PFSK-1 (cell line): ENCODE data around the gene RABL3.

Experiments used
- FOXP2 ChIP-seq: optimal IDR thresholded peaks from 2 replicates; pipeline ENCODE3; 2011; ENCODE audit warnings: borderline replicate concordance, control low read depth, inconsistent platforms; ENCODE audit not compliant: insufficient read depth; ENCODE audit errors: extremely low read length, extremely low read depth
- POLR2AphosphoS5 ChIP-seq: IDR thresholded peaks from 2 replicates; pipeline ENCODE4 v1.6.1; 2012; ENCODE audit warnings: low read depth, mild to moderate bottlenecking, control low read depth, low read length, moderate library complexity
- REST ChIP-seq, 2 experiments: IDR thresholded peaks; 2 replicates each; pipeline versions ENCODE4 v1.6.1 to v1.8.0; 2011 to 2012; ENCODE audit warnings: low read depth in 2 of 2, low read length in 2 of 2, control low read depth in 1 of 2, inconsistent platforms in 1 of 2, mild to moderate bottlenecking in 1 of 2, moderate library complexity in 1 of 2; ENCODE audit not compliant: insufficient read depth in 1 of 2
- SIN3A ChIP-seq: IDR thresholded peaks from 2 replicates; pipeline ENCODE4 v1.6.1; 2012; ENCODE audit warnings: mild to moderate bottlenecking, low read length, moderate library complexity, borderline replicate concordance; ENCODE audit not compliant: insufficient read depth
- TAF1 ChIP-seq: IDR thresholded peaks from 2 replicates; pipeline ENCODE4 v1.6.1; 2012; ENCODE audit warnings: low read length, control low read depth, borderline replicate concordance; ENCODE audit not compliant: insufficient read depth

The RABL3 gene

GRCh38 chr3:120741320-120741719 is 996 bp downstream of the RABL3 start:
- TF ChIP-seq TAF1 (no peak), SIN3A (no peak), FOXP2 (no peak), POLR2AphosphoS5 (no peak), REST (IDR thresholded peaks at IDR 0.05; ENCODE audit: insufficient read depth in 1 of 2, low read depth in 2 of 2, low read length in 2 of 2) (no peak)

GRCh38 chr3:120730576-120731542 is 11.5 kb downstream of the RABL3 start:
- TF ChIP-seq POLR2AphosphoS5 (no peak), TAF1 (no peak)

- TF ChIP-seq SIN3A: no peak
- TF ChIP-seq TAF1: no peak
- no peak for TF ChIP-seq FOXP2
- TF ChIP-seq REST (IDR thresholded peaks at IDR 0.05; ENCODE audit: insufficient read depth in 1 of 2, low read depth in 2 of 2, low read length in 2 of 2): no peak
- TF ChIP-seq POLR2AphosphoS5: no peak
Observed at GRCh38 chr3:120726791-120727190, 15.5 kb downstream of the RABL3 start.

- TF ChIP-seq REST (IDR thresholded peaks at IDR 0.05; ENCODE audit: insufficient read depth in 1 of 2, low read depth in 2 of 2, low read length in 2 of 2): no peak
Observed at GRCh38 chr3:120713262-120713661, 29.1 kb downstream of the RABL3 start.

GRCh38 chr3:120710369-120710768 is 31.9 kb downstream of the RABL3 start:
- no peak for TF ChIP-seq SIN3A

GRCh38 chr3:120708408-120708807 is 33.9 kb downstream of the RABL3 start:
- no peak for TF ChIP-seq POLR2AphosphoS5
- no peak for TF ChIP-seq TAF1
- TF ChIP-seq REST (IDR thresholded peaks at IDR 0.05; ENCODE audit: insufficient read depth in 1 of 2, low read depth in 2 of 2, low read length in 2 of 2): no peak
